Measurements from ENCODE around the gene ADNP2. TPM values are rescaled to one million over a fixed set of nuclear protein-coding genes. Genes with fewer than 3 reads are reported as not detected.

The ADNP2 gene
- total and polyA plus RNA-seq, 2 donors (not counting 3 experiments of a cell fraction or from before 2014, with no cell fraction given): 10.2 to 20.6 TPM

- H3K79me2 ChIP-seq (ENCODE audit: control insufficient read depth, insufficient read depth, low read length): no peaks in the 10 kb centered on the region
- FAIRE-seq: no peak
- dilution Hi-C loops (cut with MboI; ENCODE audit: extremely low pct_ligation_motif_present, low sequenced_read_pairs): no loop called here
- POLR2A ChIA-PET: no interaction called here
- no peak overlapping the region for H3K4me3 ChIP-seq (replicated peaks in 1 of 3; ENCODE audit: insufficient read depth in 1 of 3, low read depth in 1 of 3, low read length in 3 of 3)
- no peaks in the 10 kb centered on the region for H3K4me1 ChIP-seq (ENCODE audit: control insufficient read depth, extremely low read depth, insufficient read depth, low read length)
- H3K27me3 ChIP-seq (ENCODE audit: control insufficient read depth in 2 of 2, insufficient read depth in 2 of 2, low read length in 2 of 2): no peaks in the 10 kb centered on the region
- H4K20me1 ChIP-seq (replicated peaks; ENCODE audit: control insufficient read depth, extremely low read depth, insufficient read depth, low read length): no peaks in the 10 kb centered on the region
- no peak overlapping the region for H3K4me2 ChIP-seq (ENCODE audit: insufficient read depth, low read length)
- H3K9ac ChIP-seq (replicated peaks; ENCODE audit: extremely low read depth, insufficient read depth, low read length): no peak overlapping the region
- BruUV-seq (replicated peaks): no TSS peak
- intact Hi-C loops (cut with micrococcal nuclease): loop anchor here (5.0 kb wide), 1 partner anchor 126 kb away; the partner anchor contains the start of gene RBFA
- TF ChIP-seq EZH2 (IDR thresholded peaks at IDR 0.05; ENCODE audit: borderline replicate concordance, low read depth, low read length, severe bottlenecking) (no peak), GATA2 (IDR thresholded peaks at IDR 0.05; ENCODE audit: insufficient read depth, insufficient read length, low read depth, low read length) (no peak), JUN (IDR thresholded peaks at IDR 0.05; ENCODE audit: borderline replicate concordance, insufficient read depth, insufficient read length, low read depth) (no peak), CTCF (IDR thresholded peaks at IDR 0.05; ENCODE audit: extremely low read depth in 1 of 2, insufficient read depth in 1 of 2, low read depth in 1 of 2, low read length in 2 of 2) (no peak), POLR2A (IDR thresholded peaks at IDR 0.05; ENCODE audit: low read depth, low read length) (no peak), MYC (IDR thresholded peaks at IDR 0.05; ENCODE audit: low read depth, low read length) (no peak), MAX (IDR thresholded peaks at IDR 0.05; ENCODE audit: insufficient read depth, insufficient read length) (no peak), FOS (IDR thresholded peaks at IDR 0.05; ENCODE audit: borderline replicate concordance, insufficient read depth, low read length) (no peak), POLR2AphosphoS5 (IDR thresholded peaks at IDR 0.05; ENCODE audit: insufficient read depth, low read depth, low read length) (no peak)
- no peak overlapping the region for H2AFZ ChIP-seq (ENCODE audit: low read depth, low read length)
- no peak for DNase-seq (ENCODE audit: low read depth, low spot score)
- H3K36me3 ChIP-seq (ENCODE audit: control insufficient read depth in 2 of 2, extremely low read depth in 1 of 2, insufficient read depth in 2 of 2, low read length in 2 of 2): no peaks in the 10 kb centered on the region
- H3K9me3 ChIP-seq (replicated peaks; ENCODE audit: control insufficient read depth, insufficient read depth, low read length): no peaks in the 10 kb centered on the region
- H3K9me1 ChIP-seq (replicated peaks; ENCODE audit: control insufficient read depth, extremely low read depth, insufficient read depth, low read length): no peaks in the 10 kb centered on the region
- no peak overlapping the region for H3K27ac ChIP-seq (ENCODE audit: insufficient read depth, low read depth, low read length)
- CTCF ChIA-PET: interaction anchor here (0.6 to 5.7 kb wide), 14 partner anchors 8 to 780 kb away, joined by 3 to 63 read pairs (median 5); partner anchors contain the start of genes ADNP2 and PARD6G
Measured at GRCh38 chr18:80158365-80158764, 49.3 kb downstream of the ADNP2 start.
